KMS-11 (cell line): ENCODE data around the gene RBM20.

ENCODE experiments used
- H2AFZ ChIP-seq: fragments of 200-600 bp; sonication (generic); 2 replicates; pipeline ENCODE4 v1.6.1; 2016; ENCODE audit warnings: antibody characterized with exemption, mixed run types, low read depth
- H3K27ac ChIP-seq: fragments of 200-600 bp; sonication (generic); 2 replicates; pipeline ENCODE4 v1.6.1; 2016; ENCODE audit warnings: mild to moderate bottlenecking, mixed run types
- H3K27me3 ChIP-seq: fragments of 200-600 bp; sonication (generic); 2 replicates; pipeline ENCODE4 v1.6.1; 2017; ENCODE audit warnings: mild to moderate bottlenecking, low read depth, mixed run types, moderate library complexity; ENCODE audit not compliant: insufficient read depth
- H3K36me3 ChIP-seq: fragments of 200-600 bp; sonication (generic); 2 replicates; pipeline ENCODE4 v1.6.1; 2017; ENCODE audit warnings: mild to moderate bottlenecking, mixed run types; ENCODE audit not compliant: insufficient read depth
- H3K4me1 ChIP-seq: fragments of 200-600 bp; sonication (generic); 2 replicates; pipeline ENCODE4 v1.6.1; 2016; ENCODE audit warnings: mild to moderate bottlenecking, low read depth, mixed run types; ENCODE audit not compliant: poor library complexity, severe bottlenecking
- H3K4me2 ChIP-seq: fragments of 200-600 bp; sonication (generic); 2 replicates; pipeline ENCODE4 v1.7.0; 2016; ENCODE audit warnings: mild to moderate bottlenecking, mixed run types
- H3K4me3 ChIP-seq: fragments of 200-600 bp; sonication (generic); IDR thresholded peaks from 2 replicates; pipeline ENCODE4 v1.6.1; 2017; ENCODE audit warnings: low read depth, low read length, mixed read lengths; ENCODE audit not compliant: insufficient read depth
- H3K79me2 ChIP-seq: fragments of 200-600 bp; sonication (generic); 2 replicates; pipeline ENCODE4 v1.6.1; 2016; ENCODE audit warnings: low read depth, mixed run types; ENCODE audit not compliant: insufficient read depth
- H3K9ac ChIP-seq: fragments of 200-600 bp; sonication (generic); 2 replicates; pipeline ENCODE4 v1.6.1; 2016; ENCODE audit warnings: mild to moderate bottlenecking, mixed run types
- H4K20me1 ChIP-seq: fragments of 200-600 bp; sonication (generic); 2 replicates; pipeline ENCODE4 v1.6.1; 2016; ENCODE audit warnings: mild to moderate bottlenecking, mixed run types; ENCODE audit not compliant: insufficient read depth
- TF ChIP-seq, protein P1 (sequence below): fragments of 200-600 bp; sonication (generic); conservative IDR thresholded peaks from 2 replicates; pipeline ENCODE4 v1.6.1; 2017; ENCODE audit warnings: low read depth, mild to moderate bottlenecking, antibody characterized with exemption, low read length, moderate library complexity, mixed read lengths

The RBM20 gene

DNA sequence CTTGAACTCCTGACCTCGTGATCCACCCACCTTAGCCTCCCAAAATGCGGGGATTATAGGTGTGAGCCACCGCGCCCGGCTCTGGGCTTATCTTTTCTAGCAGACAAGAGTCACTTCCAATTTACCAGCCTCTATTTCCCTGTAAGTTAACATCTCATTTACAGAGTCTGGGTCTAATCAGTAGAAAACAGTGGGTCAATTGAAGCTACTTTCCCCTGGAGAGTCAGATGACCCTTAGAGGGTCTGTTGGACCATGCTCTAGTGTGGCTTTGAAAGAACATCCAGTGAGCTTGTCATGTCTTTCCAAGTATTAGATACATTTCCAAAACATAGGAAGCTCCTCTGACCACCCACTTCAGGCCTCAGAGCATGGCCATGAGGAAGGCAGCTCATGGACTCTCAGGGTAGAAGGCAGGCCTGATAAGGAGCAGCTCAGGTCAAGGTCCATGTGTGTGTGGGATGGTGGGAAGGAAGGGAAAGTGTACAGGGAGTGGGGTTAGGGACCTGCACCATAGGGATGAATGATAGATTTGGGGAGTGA is 27.6 kb upstream of the RBM20 start:
- Histone ChIP-seq H3K9ac (no peak overlapping the region), H3K79me2 (no peaks in the 10 kb centered on the region), H3K27ac (no peak overlapping the region), H3K36me3 (no peaks in the 10 kb centered on the region), H3K4me3 (no peak overlapping the region), H3K4me2 (no peak overlapping the region), H2AFZ (no peak overlapping the region), H3K27me3 (no peaks in the 10 kb centered on the region), H4K20me1 (no peaks in the 10 kb centered on the region), H3K4me1 (peaks cover 12% of the 10 kb centered on the region)
- TF ChIP-seq, protein P1, sequence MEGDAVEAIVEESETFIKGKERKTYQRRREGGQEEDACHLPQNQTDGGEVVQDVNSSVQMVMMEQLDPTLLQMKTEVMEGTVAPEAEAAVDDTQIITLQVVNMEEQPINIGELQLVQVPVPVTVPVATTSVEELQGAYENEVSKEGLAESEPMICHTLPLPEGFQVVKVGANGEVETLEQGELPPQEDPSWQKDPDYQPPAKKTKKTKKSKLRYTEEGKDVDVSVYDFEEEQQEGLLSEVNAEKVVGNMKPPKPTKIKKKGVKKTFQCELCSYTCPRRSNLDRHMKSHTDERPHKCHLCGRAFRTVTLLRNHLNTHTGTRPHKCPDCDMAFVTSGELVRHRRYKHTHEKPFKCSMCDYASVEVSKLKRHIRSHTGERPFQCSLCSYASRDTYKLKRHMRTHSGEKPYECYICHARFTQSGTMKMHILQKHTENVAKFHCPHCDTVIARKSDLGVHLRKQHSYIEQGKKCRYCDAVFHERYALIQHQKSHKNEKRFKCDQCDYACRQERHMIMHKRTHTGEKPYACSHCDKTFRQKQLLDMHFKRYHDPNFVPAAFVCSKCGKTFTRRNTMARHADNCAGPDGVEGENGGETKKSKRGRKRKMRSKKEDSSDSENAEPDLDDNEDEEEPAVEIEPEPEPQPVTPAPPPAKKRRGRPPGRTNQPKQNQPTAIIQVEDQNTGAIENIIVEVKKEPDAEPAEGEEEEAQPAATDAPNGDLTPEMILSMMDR = no peak

DNA sequence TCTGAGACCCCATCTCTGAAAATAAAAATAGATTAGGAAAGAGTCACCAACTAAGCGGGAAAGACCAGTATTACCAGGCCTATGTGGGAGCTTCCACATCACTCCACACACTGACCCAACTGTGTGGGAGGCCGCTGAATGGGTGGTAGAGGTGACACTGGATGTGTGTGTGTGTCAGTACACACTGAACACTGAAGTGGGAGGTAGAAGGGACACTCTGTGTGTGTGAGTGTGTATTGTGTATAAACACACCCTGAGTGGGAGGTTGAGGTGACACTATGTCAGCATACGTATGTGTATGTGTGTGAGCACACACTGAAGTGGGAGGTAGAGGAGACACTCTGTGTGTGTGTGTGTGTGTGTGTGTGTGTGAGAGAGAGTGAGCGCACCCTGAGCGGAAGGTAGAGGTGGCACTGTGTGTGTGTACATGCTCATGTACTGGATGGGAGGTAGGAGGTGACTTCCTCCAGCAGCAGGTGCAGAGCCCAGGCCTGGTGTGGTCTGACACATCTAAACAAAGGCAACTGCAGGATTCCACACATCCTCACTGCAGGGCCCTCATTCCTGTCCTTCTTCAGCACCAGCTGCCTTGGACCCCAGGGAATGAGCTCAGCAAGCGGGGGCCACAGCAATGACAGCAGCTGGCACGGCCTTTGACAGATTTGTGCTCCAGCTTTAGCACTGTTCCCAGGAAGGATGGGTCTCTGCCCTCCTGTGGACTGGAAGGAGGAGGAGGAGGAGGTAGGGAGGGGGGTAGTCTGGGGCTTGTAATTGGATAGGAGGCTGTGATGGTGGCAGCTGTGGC is 26.5 kb upstream of the RBM20 start:
- no peak overlapping the region for H3K9ac ChIP-seq

DNA sequence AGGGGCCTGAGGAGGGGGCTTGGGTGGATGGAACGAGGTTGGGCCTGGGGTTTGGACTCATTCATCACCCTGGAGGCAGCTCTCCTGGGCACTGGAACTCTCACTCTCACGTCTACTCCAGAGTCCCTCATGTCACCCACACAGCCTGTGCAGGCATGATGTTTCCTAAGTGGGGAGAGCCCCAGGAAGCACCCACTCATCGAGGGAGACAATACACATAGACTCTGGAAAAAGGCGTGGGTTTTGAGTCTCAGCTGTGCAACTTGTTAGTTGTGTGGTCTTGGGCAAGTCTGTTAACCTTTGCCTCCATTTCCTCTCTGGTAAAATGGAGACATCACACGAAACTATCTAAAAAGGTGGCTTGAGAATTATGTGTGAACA is 25.9 kb upstream of the RBM20 start:
- Histone ChIP-seq H3K4me3 (no peak overlapping the region), H3K4me2 (no peak overlapping the region), H3K36me3 (no peaks in the 10 kb centered on the region), H2AFZ (no peak overlapping the region), H4K20me1 (no peaks in the 10 kb centered on the region), H3K4me1 (no peaks in the 10 kb centered on the region), H3K9ac (no peak overlapping the region), H3K79me2 (no peaks in the 10 kb centered on the region), H3K27me3 (no peaks in the 10 kb centered on the region), H3K27ac (no peak overlapping the region)
- TF ChIP-seq, protein P1 = no peak

More for the DNA sequence above, 26.5 kb upstream of the RBM20 start:
- H2AFZ ChIP-seq = no peak overlapping the region
- H3K4me1 ChIP-seq = peaks cover 2% of the 10 kb centered on the region
- no peak overlapping the region for H3K4me2 ChIP-seq
- H3K27me3 ChIP-seq = no peaks in the 10 kb centered on the region
- no peak overlapping the region for H3K27ac ChIP-seq
- TF ChIP-seq, protein P1 = no peak
- H3K36me3 ChIP-seq = no peaks in the 10 kb centered on the region
- H3K79me2 ChIP-seq = no peaks in the 10 kb centered on the region
- H3K4me3 ChIP-seq = no peak overlapping the region
- H4K20me1 ChIP-seq = no peaks in the 10 kb centered on the region

DNA sequence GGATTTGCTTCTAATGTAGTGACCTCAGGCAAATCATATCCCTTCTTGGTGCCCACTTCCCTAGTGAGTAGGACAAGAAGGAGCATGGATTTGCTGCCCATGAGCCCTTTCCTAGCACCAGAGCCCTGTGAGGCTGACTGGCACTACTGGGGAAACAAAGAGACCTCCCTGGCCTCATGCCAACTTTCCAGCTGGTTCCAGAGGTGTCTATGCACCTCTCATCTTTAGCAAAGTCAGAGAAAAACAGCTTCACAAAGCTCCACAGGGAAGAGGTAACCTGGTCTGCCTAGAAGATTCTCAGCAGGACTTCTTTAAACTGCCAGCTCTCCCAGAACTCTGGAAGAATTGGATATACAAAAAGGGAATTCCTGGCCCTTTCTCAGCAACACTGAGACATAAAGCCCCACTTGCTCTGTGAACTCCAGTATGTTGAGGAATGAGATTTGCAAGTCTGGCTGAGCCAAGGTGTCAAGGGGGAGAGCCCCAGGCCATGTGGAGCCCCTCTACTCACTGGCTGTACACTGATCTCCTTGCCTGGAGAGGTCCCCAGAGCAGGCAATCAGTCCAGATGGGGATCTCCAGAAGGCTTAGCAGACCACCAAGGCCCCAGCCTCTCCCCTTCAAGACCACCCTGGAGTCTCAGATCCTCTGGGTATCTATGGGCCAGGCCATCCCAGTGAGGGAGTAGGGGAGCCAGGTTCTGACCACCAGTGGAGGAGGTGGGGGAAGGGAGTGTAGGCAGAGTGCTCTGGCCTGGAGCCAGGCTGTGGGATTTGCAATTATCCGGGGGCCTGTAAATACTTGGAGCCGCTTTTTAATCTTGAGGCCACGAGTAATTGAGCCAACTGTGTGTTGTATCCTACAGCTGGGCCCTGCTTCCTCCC is 24.4 kb upstream of the RBM20 start:
- Histone ChIP-seq H3K79me2 (no peaks in the 10 kb centered on the region), H3K4me1 (no peaks in the 10 kb centered on the region), H4K20me1 (no peaks in the 10 kb centered on the region), H3K27me3 (no peaks in the 10 kb centered on the region), H3K4me2 (no peak overlapping the region), H3K4me3 (no peak overlapping the region), H3K9ac (no peak overlapping the region), H3K27ac (no peak overlapping the region), H3K36me3 (no peaks in the 10 kb centered on the region), H2AFZ (no peak overlapping the region)
- TF ChIP-seq, protein P1 = no peak
